GM18499 (cell line): ENCODE data around the gene NSMCE1.

ENCODE experiments used
- ATAC-seq: cut with Tn5 transposase; IDR thresholded peaks from one replicate; pipeline ENCODE4 v1.9.1; 2021; ENCODE audit warnings: moderate number of reproducible peaks; ENCODE audit not compliant: insufficient read depth, unreplicated experiment

NSMCE1 gene

GRCh38 chr16:27268376-27269299, at the start of gene NSMCE1:
NSMCE1 (minus strand) TSS chr16:27268772; CDS start chr16:27257570, 11,202 bp downstream.
- peak; percentile 61 for ATAC-seq

GRCh38 chr16:27317738-27318391, 49.3 kb upstream of the NSMCE1 start:
- ATAC-seq = no peak

- ATAC-seq = no peak
Observed at GRCh38 chr16:27317320-27317719, 48.7 kb upstream of the NSMCE1 start.

GRCh38 chr16:27316038-27316680, 47.6 kb upstream of the NSMCE1 start:
- ATAC-seq = no peak

- ATAC-seq = no peak
Observed at GRCh38 chr16:27315333-27316037, 46.9 kb upstream of the NSMCE1 start.

GRCh38 chr16:27314986-27315332, 46.4 kb upstream of the NSMCE1 start:
- ATAC-seq = no peak

GRCh38 chr16:27314161-27314723, 45.7 kb upstream of the NSMCE1 start:
- no peak for ATAC-seq

- no peak for ATAC-seq
Observed at GRCh38 chr16:27313422-27314160, 45.0 kb upstream of the NSMCE1 start, which contains the start of gene IL4R. IL4R (plus strand) TSS chr16:27313974; CDS start chr16:27340204, 26,230 bp downstream.

- no peak for ATAC-seq
Observed at GRCh38 chr16:27312580-27313421, 44.2 kb upstream of the NSMCE1 start.

- ATAC-seq = no peak
Observed at GRCh38 chr16:27311897-27312303, 43.3 kb upstream of the NSMCE1 start.

GRCh38 chr16:27311448-27311830, 42.9 kb upstream of the NSMCE1 start:
- no peak for ATAC-seq

GRCh38 chr16:27310576-27311447, 42.2 kb upstream of the NSMCE1 start:
- no peak for ATAC-seq

GRCh38 chr16:27308792-27309191, 40.2 kb upstream of the NSMCE1 start:
- ATAC-seq = no peak

GRCh38 chr16:27305839-27306442, 37.4 kb upstream of the NSMCE1 start:
- ATAC-seq = no peak

- ATAC-seq = no peak
Observed at GRCh38 chr16:27304881-27305745, 36.5 kb upstream of the NSMCE1 start.

GRCh38 chr16:27304102-27304501, 35.5 kb upstream of the NSMCE1 start:
- ATAC-seq = no peak
